Natural killer cell (primary cell): Measurements from ENCODE around the gene ATP10A. TPM values are rescaled to one million over a fixed set of nuclear protein-coding genes. Genes with fewer than 3 reads are reported as not detected.
A peak's percentile ranks its signal among the peaks of the same experiment; 100 is the strongest.

Source experiments
- ATAC-seq, 3 donors: fragments of 150-1000 bp in 2 of 3; fragments of 200-7000 bp in 1 of 3; cut with Tn5 transposase; 1 replicate in 1 of 3; 2 replicates in 2 of 3; pipeline ENCODE4 v1.10.0; 2021; ENCODE audit warnings: mild to moderate bottlenecking in 2 of 3, moderate library complexity in 2 of 3
- DNase-seq, 2 donors: peaks; one replicate each; pipeline versions ENCODE4 v3.0.0 to v3.0.0-alpha.2; 2013 to 2021; ENCODE audit warnings: mixed read lengths in 1 of 2
- H3K27ac ChIP-seq: one replicate; pipeline ENCODE4 v1.5.1; 2013; ENCODE audit warnings: mild to moderate bottlenecking, low read length
- H3K27me3 ChIP-seq: one replicate; pipeline ENCODE4 v1.6.1; 2013; ENCODE audit warnings: low read length; ENCODE audit not compliant: control insufficient read depth, insufficient read depth
- H3K36me3 ChIP-seq: one replicate; pipeline ENCODE4 v1.6.1; 2013; ENCODE audit warnings: low read length; ENCODE audit not compliant: control insufficient read depth, insufficient read depth
- H3K4me1 ChIP-seq: one replicate; pipeline ENCODE4 v1.6.1; 2013; ENCODE audit warnings: low read length; ENCODE audit not compliant: control insufficient read depth, insufficient read depth
- H3K4me3 ChIP-seq: one replicate; pipeline ENCODE4 v1.5.1; 2013; ENCODE audit warnings: low read length
- H3K9me3 ChIP-seq: one replicate; pipeline ENCODE4 v1.6.1; 2013; ENCODE audit warnings: low read length; ENCODE audit not compliant: control insufficient read depth, insufficient read depth
- H3K27ac Mint-ChIP-seq, 2 donors: one replicate each; pipeline ENCODE4 v1.8.0; 2022; ENCODE audit warnings: mild to moderate bottlenecking in 2 of 2, mixed read lengths in 2 of 2, moderate library complexity in 1 of 2
- H3K27me3 Mint-ChIP-seq, 2 donors: one replicate each; pipeline ENCODE4 v1.8.0; 2022; ENCODE audit warnings: low read depth in 2 of 2, mixed read lengths in 2 of 2
- H3K36me3 Mint-ChIP-seq: one replicate; pipeline ENCODE4 v1.8.0; 2022; ENCODE audit warnings: mixed read lengths
- H3K4me1 Mint-ChIP-seq, 2 donors: one replicate each; pipeline ENCODE4 v1.8.0; 2022; ENCODE audit warnings: mixed read lengths in 2 of 2
- H3K4me3 Mint-ChIP-seq: one replicate; pipeline ENCODE4 v1.8.0; 2022; ENCODE audit warnings: mild to moderate bottlenecking, moderate library complexity, mixed read lengths
- H3K9me3 Mint-ChIP-seq, 2 donors: one replicate each; pipeline ENCODE4 v1.8.0; 2022; ENCODE audit warnings: mixed read lengths in 2 of 2
- CTCF ChIP-seq: fragments of 200-600 bp; IDR thresholded peaks from one replicate; pipeline ENCODE4 v1.8.0; 2022; ENCODE audit warnings: antibody characterized with exemption
- WGBS: methylation state at CpG from one replicate; pipeline ENCODE4 v1.1.7; 2013; ENCODE audit warnings: missing lambda C conversion rate; ENCODE audit not compliant: insufficient coverage; 5-methylcytosine and 5-hydroxymethylcytosine counted together
- intact Hi-C: fragments of 100-400 bp; cut with micrococcal nuclease; formaldehyde crosslinking; loops from one replicate; pipeline ENCODE4 v1.14.2; 2022
- total RNA-seq, 4 donors: library from RNA; stranded (reverse); fragments of 120-200 nt in 1 of 4; gene quantifications; one replicate each; pipeline versions ENCODE4 v1.2.3 to v1.2.4, GENCODE V29; 2013 to 2022

Gene ATP10A
- total RNA-seq, 3 donors from 2014 or later (not counting 1 experiment from before 2014, with no cell fraction given) = 50.1 to 67.0 (median 51.2) TPM

GRCh38 chr15:25691544-25692430, 171.3 kb downstream of the ATP10A start:
- no peak overlapping the region for H3K4me3 ChIP-seq
- intact Hi-C loops = no loop called here

GRCh38 chr15:25690673-25691543, 172.2 kb downstream of the ATP10A start:
- no peak for DNase-seq
- TF ChIP-seq CTCF = no peak
- Histone ChIP-seq H3K4me1 (no peaks in the 10 kb centered on the region), H3K9me3 (no peaks in the 10 kb centered on the region), H3K4me3 (no peak overlapping the region), H3K27me3 (no peaks in the 10 kb centered on the region), H3K27ac (no peak overlapping the region), H3K36me3 (peaks cover 31% of the 10 kb centered on the region)
- WGBS = 94% methylated on average over 18 of the region's 18 CpGs
- Mint-ChIP-seq H3K36me3 (peaks cover 11% of the 10 kb centered on the region), H3K4me3 (no peak overlapping the region), H3K27me3 (no peaks in the 10 kb centered on the region), H3K27ac (no peak overlapping the region), H3K4me1 (peaks cover 2 to 6% of the 10 kb centered on the region in 2 donors), H3K9me3 (no peaks in the 10 kb centered on the region)
- intact Hi-C loops = no loop called here
- ATAC-seq = no peak

More at GRCh38 chr15:25691544-25692430, 171.3 kb downstream of the ATP10A start:
- peaks cover 4 to 6% of the 10 kb centered on the region in 2 donors for H3K4me1 Mint-ChIP-seq
- H3K36me3 ChIP-seq = peaks cover 29% of the 10 kb centered on the region
- H3K27me3 ChIP-seq = no peaks in the 10 kb centered on the region
- H3K27ac Mint-ChIP-seq = no peak overlapping the region
- 90% methylated on average over 13 of the region's 13 CpGs for WGBS
- no peaks in the 10 kb centered on the region for H3K4me1 ChIP-seq
- no peak for DNase-seq
- no peak for TF ChIP-seq CTCF
- H3K36me3 Mint-ChIP-seq = peaks cover 9% of the 10 kb centered on the region
- H3K9me3 Mint-ChIP-seq = no peaks in the 10 kb centered on the region
- H3K27me3 Mint-ChIP-seq = no peaks in the 10 kb centered on the region
- H3K9me3 ChIP-seq = no peaks in the 10 kb centered on the region
- no peak overlapping the region for H3K4me3 Mint-ChIP-seq
- no peak for ATAC-seq
- no peak overlapping the region for H3K27ac ChIP-seq

GRCh38 chr15:25689592-25689991, 173.5 kb downstream of the ATP10A start:
- peak overlapping the region in 1 of 2 donors; percentile 63 for H3K27ac Mint-ChIP-seq
- no peak overlapping the region for H3K27ac ChIP-seq
- H3K36me3 Mint-ChIP-seq = peaks cover 9% of the 10 kb centered on the region
- intact Hi-C loops = no loop called here
- no peaks in the 10 kb centered on the region for H3K4me1 ChIP-seq
- H3K27me3 ChIP-seq = no peaks in the 10 kb centered on the region
- H3K36me3 ChIP-seq = peaks cover 32% of the 10 kb centered on the region
- 84% methylated on average over 4 of the region's 4 CpGs for WGBS
- H3K4me3 Mint-ChIP-seq = no peak overlapping the region
- H3K27me3 Mint-ChIP-seq = no peaks in the 10 kb centered on the region
- H3K9me3 ChIP-seq = no peaks in the 10 kb centered on the region
- H3K4me1 Mint-ChIP-seq = peaks cover 0 to 6% of the 10 kb centered on the region in 2 donors
- DNase-seq (no peak), ATAC-seq (no peak)
- TF ChIP-seq CTCF = no peak
- no peaks in the 10 kb centered on the region for H3K9me3 Mint-ChIP-seq
- no peak overlapping the region for H3K4me3 ChIP-seq
